B cell (primary cell): Measurements from ENCODE around the gene PEX11G. TPM values are rescaled to one million over a fixed set of nuclear protein-coding genes. Genes with fewer than 3 reads are reported as not detected.
A peak's percentile ranks its signal among the peaks of the same experiment; 100 is the strongest.

Experiments
- ATAC-seq: fragments of 200-7000 bp; cut with Tn5 transposase; one replicate; pipeline ENCODE4 v1.10.0; 2021; ENCODE audit warnings: low read depth, mild to moderate bottlenecking, moderate number of reproducible peaks, moderate library complexity
- CTCF ChIA-PET: fragments of 350-600 bp; sonication (Branson Sonifier 250); formaldehyde crosslinking; loops from one replicate; lab custom pipeline; 2021; ENCODE audit warnings: antibody characterized with exemption, inconsistent platforms; lab: Charles Lee
- POLR2A ChIA-PET: fragments of 350-600 bp; sonication (Branson Sonifier 250); formaldehyde crosslinking; loops from one replicate; lab custom pipeline; 2021; ENCODE audit warnings: antibody characterized with exemption; lab: Charles Lee
- DNase-seq: peaks from one replicate; pipeline ENCODE4 v3.0.0; 2013
- H2AFZ ChIP-seq: 2 replicates; pipeline ENCODE4 v1.6.1; 2012; ENCODE audit warnings: mild to moderate bottlenecking, low read depth, low read length; ENCODE audit not compliant: insufficient read depth, poor library complexity, severe bottlenecking
- H3K27ac ChIP-seq, 2 donors: 1 replicate in 1 of 2; 2 replicates in 1 of 2; pipeline ENCODE4 v1.5.1; 2012 to 2013; ENCODE audit warnings: low read length in 2 of 2, mild to moderate bottlenecking in 2 of 2, moderate library complexity in 1 of 2
- H3K27me3 ChIP-seq, 4 experiments: fragments of 200-600 bp in 1 of 4; sonication (generic) in 1 of 4; replicated peaks in 1 of 4; 1 replicate in 2 of 4; 2 replicates in 2 of 4; pipeline versions ENCODE4 v1.6.1 to v1.7.0; 2013 to 2016; ENCODE audit warnings: low read length in 3 of 4, mild to moderate bottlenecking in 2 of 4, mixed read lengths in 1 of 4, moderate library complexity in 1 of 4; ENCODE audit not compliant: insufficient read depth in 4 of 4, control insufficient read depth in 3 of 4; ENCODE audit errors: control extremely low read depth in 1 of 4
- H3K36me3 ChIP-seq, 2 experiments: replicated peaks in 1 of 2; 1 replicate in 1 of 2; 2 replicates in 1 of 2; pipeline versions ENCODE4 v1.6.1 to v1.7.1; 2013; ENCODE audit warnings: low read length in 1 of 2; ENCODE audit not compliant: insufficient read depth in 2 of 2, control insufficient read depth in 1 of 2; ENCODE audit errors: control extremely low read depth in 1 of 2, extremely low read depth in 1 of 2
- H3K4me1 ChIP-seq, 2 donors: fragments of 200-600 bp in 1 of 2; sonication (generic) in 1 of 2; 1 replicate in 1 of 2; 2 replicates in 1 of 2; pipeline versions ENCODE4 v1.5.1 to v1.6.1; 2013 to 2017; ENCODE audit warnings: low read length in 2 of 2; ENCODE audit not compliant: control insufficient read depth in 2 of 2, insufficient read depth in 2 of 2
- H3K4me2 ChIP-seq: replicated peaks from 2 replicates; pipeline ENCODE3; 2012; ENCODE audit warnings: mild to moderate bottlenecking, low read depth, low read length; ENCODE audit not compliant: poor library complexity, severe bottlenecking
- H3K4me3 ChIP-seq, 5 experiments: fragments of 200-600 bp in 1 of 5; sonication (generic) in 1 of 5; 1 replicate in 3 of 5; 2 replicates in 2 of 5; pipeline versions ENCODE4 v1.5.1 to v1.7.0; 2011 to 2016; ENCODE audit warnings: low read length in 4 of 5, mild to moderate bottlenecking in 4 of 5, low read depth in 2 of 5, control low read depth in 1 of 5, moderate library complexity in 1 of 5; ENCODE audit not compliant: insufficient read depth in 1 of 5; ENCODE audit errors: control extremely low read depth in 1 of 5, extremely low read depth in 1 of 5
- H3K79me2 ChIP-seq: fragments of 200-600 bp; sonication (generic); one replicate; pipeline ENCODE4 v1.6.0; 2016; ENCODE audit warnings: low read length; ENCODE audit not compliant: control insufficient read depth, insufficient read depth
- H3K9ac ChIP-seq: fragments of 200-600 bp; sonication (generic); 2 replicates; pipeline ENCODE4 v1.6.1; 2017; ENCODE audit warnings: mild to moderate bottlenecking, low read length, moderate library complexity
- H3K9me3 ChIP-seq, 3 donors: one replicate each; pipeline versions ENCODE4 v1.6.1 to v1.7.1; 2013; ENCODE audit warnings: low read length in 2 of 3; ENCODE audit not compliant: control insufficient read depth in 2 of 3, insufficient read depth in 1 of 3; ENCODE audit errors: control extremely low read depth in 1 of 3
- H4K20me1 ChIP-seq: 2 replicates; pipeline ENCODE4 v1.6.0; 2012; ENCODE audit warnings: mild to moderate bottlenecking, low read length; ENCODE audit not compliant: insufficient read depth, control insufficient read depth, poor library complexity, severe bottlenecking
- H3K27ac Mint-ChIP-seq: one replicate; pipeline ENCODE4 v1.8.0; 2021; ENCODE audit warnings: mixed read lengths
- H3K27me3 Mint-ChIP-seq: one replicate; pipeline ENCODE4 v1.8.0; 2021; ENCODE audit warnings: mixed read lengths
- H3K4me1 Mint-ChIP-seq: one replicate; pipeline ENCODE4 v1.8.0; 2021; ENCODE audit warnings: mixed read lengths
- H3K4me3 Mint-ChIP-seq: one replicate; pipeline ENCODE4 v1.8.0; 2021; ENCODE audit warnings: mixed read lengths
- H3K9me3 Mint-ChIP-seq: one replicate; pipeline ENCODE4 v1.8.0; 2022; ENCODE audit warnings: mixed read lengths; ENCODE audit not compliant: insufficient read depth
- EZH2 ChIP-seq: IDR thresholded peaks from 2 replicates; pipeline ENCODE4 v1.6.1; 2012; ENCODE audit warnings: borderline replicate concordance, low read depth, mild to moderate bottlenecking, moderate library complexity, low read length; ENCODE audit not compliant: insufficient read depth, poor library complexity, severe bottlenecking
- WGBS: methylation state at CpG from one replicate; pipeline ENCODE4 v1.1.5; 2013; ENCODE audit warnings: missing lambda C conversion rate; ENCODE audit not compliant: insufficient coverage; 5-methylcytosine and 5-hydroxymethylcytosine counted together
- intact Hi-C: fragments of 100-400 bp; cut with micrococcal nuclease; formaldehyde crosslinking; loops from one replicate; pipeline ENCODE4 v1.10.0; 2022
- polyA plus RNA-seq: library from polyadenylated mRNA; depleted of rRNA; stranded (reverse); fragments of >200 nt; gene quantifications from 2 replicates; pipeline ENCODE4 v1.2.3, GENCODE V29; 2012
- total RNA-seq, 2 donors: library from RNA; stranded (reverse); fragments of 120-200 nt in 1 of 2; gene quantifications; 1 replicate in 1 of 2; 2 replicates in 1 of 2; pipeline versions ENCODE4 v1.2.3 to v1.2.4, GENCODE V29; 2013 to 2022
- TF ChIP-seq, protein P1 (sequence below): fragments of 200-600 bp; IDR thresholded peaks from one replicate; pipeline ENCODE4 v1.8.0; 2022; ENCODE audit warnings: antibody characterized with exemption, mild to moderate bottlenecking

The PEX11G gene
- total and polyA plus RNA-seq, 2 donors (not counting 1 experiment from before 2014, with no cell fraction given) = 0.40 to 0.62 TPM

DNA sequence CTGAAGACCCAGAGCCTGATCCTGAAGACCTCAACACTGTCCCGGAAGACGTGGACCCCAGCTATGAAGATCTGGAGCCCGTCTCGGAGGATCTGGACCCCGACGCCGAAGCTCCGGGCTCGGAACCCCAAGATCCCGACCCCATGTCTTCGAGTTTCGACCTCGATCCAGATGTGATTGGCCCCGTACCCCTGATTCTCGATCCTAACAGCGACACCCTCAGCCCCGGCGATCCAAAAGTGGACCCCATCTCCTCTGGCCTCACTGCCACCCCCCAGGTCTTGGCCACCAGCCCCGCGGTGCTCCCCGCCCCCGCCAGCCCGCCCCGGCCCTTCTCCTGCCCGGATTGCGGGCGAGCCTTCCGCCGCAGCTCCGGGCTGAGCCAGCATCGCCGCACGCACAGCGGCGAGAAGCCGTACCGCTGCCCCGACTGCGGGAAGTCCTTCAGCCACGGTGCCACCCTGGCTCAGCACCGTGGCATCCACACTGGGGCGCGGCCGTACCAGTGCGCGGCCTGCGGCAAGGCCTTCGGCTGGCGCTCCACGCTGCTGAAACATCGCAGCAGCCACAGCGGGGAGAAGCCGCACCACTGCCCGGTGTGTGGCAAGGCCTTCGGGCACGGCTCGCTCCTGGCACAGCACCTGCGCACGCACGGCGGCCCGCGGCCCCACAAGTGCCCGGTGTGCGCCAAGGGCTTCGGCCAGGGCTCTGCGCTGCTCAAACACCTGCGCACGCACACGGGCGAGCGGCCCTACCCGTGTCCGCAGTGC, 30.7 kb upstream of the PEX11G start:
- no peaks in the 10 kb centered on the region for H4K20me1 ChIP-seq
- no peak overlapping the region for H3K4me3 ChIP-seq
- no peaks in the 10 kb centered on the region for H3K36me3 ChIP-seq
- no peak overlapping the region for H2AFZ ChIP-seq
- Mint-ChIP-seq H3K27ac (no peak overlapping the region), H3K9me3 (no peaks in the 10 kb centered on the region), H3K4me3 (no peak overlapping the region), H3K27me3 (peaks cover 3% of the 10 kb centered on the region), H3K4me1 (peaks cover 24% of the 10 kb centered on the region)
- no peak for DNase-seq
- peaks cover 0 to 3% (median 0%) of the 10 kb centered on the region in 3 donors for H3K9me3 ChIP-seq
- no peak for ATAC-seq
- peaks cover 22 to 33% of the 10 kb centered on the region in 2 donors for H3K4me1 ChIP-seq
- H3K27ac ChIP-seq = no peak overlapping the region
- H3K79me2 ChIP-seq = peaks cover 4% of the 10 kb centered on the region
- ChIA-PET POLR2A (interaction anchor here (0.6 to 1.0 kb wide), 2 partner anchors 93 to 417 kb away, joined by 3 read pairs; no protein-coding TSS in a partner anchor), CTCF (no interaction called here)
- WGBS = 97% methylated on average over 74 of the region's 74 CpGs
- H3K27me3 ChIP-seq = no peaks in the 10 kb centered on the region
- intact Hi-C loops = loop anchor here (5.0 kb wide), 1 partner anchor 1797 kb away; the partner anchor contains the start of genes CATSPERD and LONP1
- H3K4me2 ChIP-seq = no peak overlapping the region
- TF ChIP-seq, protein P1, sequence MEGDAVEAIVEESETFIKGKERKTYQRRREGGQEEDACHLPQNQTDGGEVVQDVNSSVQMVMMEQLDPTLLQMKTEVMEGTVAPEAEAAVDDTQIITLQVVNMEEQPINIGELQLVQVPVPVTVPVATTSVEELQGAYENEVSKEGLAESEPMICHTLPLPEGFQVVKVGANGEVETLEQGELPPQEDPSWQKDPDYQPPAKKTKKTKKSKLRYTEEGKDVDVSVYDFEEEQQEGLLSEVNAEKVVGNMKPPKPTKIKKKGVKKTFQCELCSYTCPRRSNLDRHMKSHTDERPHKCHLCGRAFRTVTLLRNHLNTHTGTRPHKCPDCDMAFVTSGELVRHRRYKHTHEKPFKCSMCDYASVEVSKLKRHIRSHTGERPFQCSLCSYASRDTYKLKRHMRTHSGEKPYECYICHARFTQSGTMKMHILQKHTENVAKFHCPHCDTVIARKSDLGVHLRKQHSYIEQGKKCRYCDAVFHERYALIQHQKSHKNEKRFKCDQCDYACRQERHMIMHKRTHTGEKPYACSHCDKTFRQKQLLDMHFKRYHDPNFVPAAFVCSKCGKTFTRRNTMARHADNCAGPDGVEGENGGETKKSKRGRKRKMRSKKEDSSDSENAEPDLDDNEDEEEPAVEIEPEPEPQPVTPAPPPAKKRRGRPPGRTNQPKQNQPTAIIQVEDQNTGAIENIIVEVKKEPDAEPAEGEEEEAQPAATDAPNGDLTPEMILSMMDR = no peak
- no peak for TF ChIP-seq EZH2
- H3K9ac ChIP-seq = no peak overlapping the region

DNA sequence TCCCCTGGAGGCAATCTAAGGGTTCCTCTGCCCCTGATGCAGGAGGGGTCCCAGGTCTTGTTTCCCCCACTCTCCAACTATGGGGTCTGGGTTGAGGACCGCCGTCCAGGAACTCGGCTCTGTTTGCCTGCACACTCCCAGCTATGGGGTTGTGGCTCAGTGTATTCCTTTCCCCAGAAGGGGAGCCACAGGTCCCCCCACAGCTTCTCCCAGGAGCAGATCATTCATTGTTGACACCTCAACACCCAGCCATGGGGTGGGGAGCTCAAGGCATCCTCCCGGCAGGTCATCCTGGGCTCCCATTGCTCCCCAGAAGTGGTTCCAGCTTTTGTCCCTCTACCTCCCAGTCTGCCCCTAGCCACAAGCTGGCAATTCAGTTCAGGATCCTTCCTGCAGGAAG, 28.0 kb upstream of the PEX11G start:
- Mint-ChIP-seq H3K4me3 (peak overlapping the region; percentile 82), H3K27ac (peak overlapping the region; percentile 46), H3K9me3 (no peaks in the 10 kb centered on the region), H3K4me1 (peaks cover 14% of the 10 kb centered on the region), H3K27me3 (peaks cover 8% of the 10 kb centered on the region)
- Histone ChIP-seq H3K4me2 (peak overlapping the region; percentile 83), H3K36me3 (no peaks in the 10 kb centered on the region), H2AFZ (no peak overlapping the region), H3K9me3 (no peaks in the 10 kb centered on the region), H3K79me2 (peaks cover 4% of the 10 kb centered on the region), H4K20me1 (no peaks in the 10 kb centered on the region), H3K27me3 (no peaks in the 10 kb centered on the region), H3K27ac (no peak overlapping the region), H3K4me1 (peaks cover 11 to 16% of the 10 kb centered on the region in 2 donors), H3K4me3 (peak overlapping the region in 1 of 5 experiments; percentile 42), H3K9ac (peak overlapping the region; percentile 53)
- CTCF ChIA-PET = no interaction called here
- WGBS = 100% methylated on average over 1 of the region's 4 CpGs
- TF ChIP-seq, protein P1 = no peak
- no peak for TF ChIP-seq EZH2
- POLR2A ChIA-PET = interaction anchor here (1.6 kb wide), 1 partner anchor 15 kb away, joined by 4 read pairs; no protein-coding TSS in a partner anchor
- intact Hi-C loops = loop anchor here (2.0 kb wide), 1 partner anchor 18 kb away; the partner anchor contains the start of gene PNPLA6
- no peak for ATAC-seq
- no peak for DNase-seq
